Activated CD4-positive, CD25-positive, alpha-beta regulatory T cell (primary cell): Measurements from ENCODE around the gene ZDHHC14.
"Not testable (repeated sequence)": the region's sequence is repeated elsewhere in the genome, so short reads cannot be mapped to it uniquely, and the experiment has no call there.

Experiments
- DNase-seq, 4 experiments: peaks; one replicate each; lab custom pipeline; 2025; lab: John Stamatoyannopoulos, UW

Gene ZDHHC14

DNA sequence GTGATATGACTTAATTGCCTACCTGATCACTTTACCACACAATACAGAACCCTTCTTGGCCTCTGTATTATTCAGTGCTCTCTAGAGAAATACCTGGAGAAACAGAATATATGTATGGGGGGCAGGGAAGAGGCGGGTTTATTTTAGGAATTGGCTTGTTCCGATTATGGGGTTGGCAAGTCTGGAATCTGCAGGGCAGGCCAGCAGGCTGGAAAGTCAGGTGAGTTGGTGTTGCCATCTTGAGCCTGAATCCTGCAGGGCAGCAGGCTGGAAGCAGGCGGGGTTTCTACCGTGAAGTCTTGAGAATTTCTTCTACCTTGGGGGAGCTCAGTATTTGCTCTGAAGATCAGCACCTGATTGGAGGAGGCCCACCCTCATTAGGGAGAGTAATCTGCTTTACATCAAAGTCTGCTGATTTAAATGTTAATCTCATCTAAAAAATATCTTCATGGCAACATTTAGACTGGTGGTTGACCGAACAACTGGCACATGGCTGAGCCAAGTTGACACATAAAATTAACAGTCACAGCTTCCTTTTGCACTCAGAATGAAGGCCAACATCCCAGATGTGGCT, 193.9 kb downstream of the ZDHHC14 start:
- no peak for DNase-seq

DNA sequence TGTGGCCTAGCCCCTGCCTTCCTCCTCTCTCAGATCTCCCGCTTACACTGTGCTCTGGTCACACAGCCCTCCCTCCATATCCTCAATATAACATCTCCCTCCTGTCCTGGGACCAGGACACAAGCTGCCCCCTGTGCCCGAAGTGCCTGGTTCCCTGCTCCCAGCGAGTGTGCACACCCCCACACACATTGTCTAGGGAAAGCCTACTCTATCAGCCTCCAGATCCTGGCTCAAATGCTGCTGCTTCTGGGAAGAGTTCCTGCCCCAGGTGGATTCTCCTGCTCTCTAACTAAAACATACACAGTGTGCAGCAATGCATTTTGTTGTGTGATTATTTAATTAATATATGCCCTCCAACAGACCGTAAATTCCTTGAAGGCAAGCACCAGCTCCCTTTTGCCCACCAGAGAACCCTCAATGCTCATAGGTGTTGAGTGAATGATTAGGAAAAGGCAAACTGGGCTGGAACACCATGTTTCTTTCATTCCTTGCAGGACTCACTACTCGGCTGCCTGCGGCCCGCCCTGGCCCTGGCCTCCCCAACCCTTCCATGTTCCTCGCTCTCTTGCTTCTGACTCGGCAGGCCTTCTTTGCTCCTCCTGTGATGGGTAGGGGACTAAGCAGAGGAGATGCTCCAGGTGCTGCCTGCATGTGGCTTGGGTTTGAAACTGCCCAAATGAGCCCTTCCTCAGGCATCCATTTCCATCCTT, 194.6 kb downstream of the ZDHHC14 start:
- no peak for DNase-seq

GRCh38 chr6:157576991-157577390, 196.0 kb downstream of the ZDHHC14 start:
- DNase-seq, result not testable (repeated sequence)

- DNase-seq, result not testable (repeated sequence)
These were observed 197.5 kb downstream of the ZDHHC14 start for GRCh38 chr6:157578527-157578926.

DNA sequence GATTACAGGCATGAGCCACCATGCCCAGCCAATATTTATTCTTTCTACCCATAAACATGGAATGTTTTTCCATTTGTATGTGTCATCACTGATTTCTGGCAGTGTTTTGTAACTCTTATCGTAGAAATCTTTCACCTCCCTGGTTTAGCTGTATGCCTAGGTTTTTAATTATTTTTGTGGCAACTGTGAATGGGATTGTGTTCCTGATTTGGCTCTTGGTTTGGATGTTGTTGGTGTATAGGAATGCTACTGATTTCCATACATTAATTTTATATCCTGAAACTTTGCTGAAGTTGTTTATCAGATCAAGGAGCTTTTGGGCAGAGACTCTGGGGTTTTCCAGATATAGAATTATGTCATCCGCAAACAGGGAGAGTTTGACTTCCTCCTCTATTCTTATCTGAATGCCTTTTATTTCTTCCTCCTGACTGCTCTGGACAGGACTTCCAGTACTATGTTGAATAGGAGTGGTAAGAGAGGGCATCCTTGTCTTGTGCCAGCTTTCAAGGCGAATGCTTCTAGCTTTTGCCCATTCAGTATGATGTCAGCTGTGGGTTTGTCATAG, 198.6 kb downstream of the ZDHHC14 start:
- no peak for DNase-seq

DNA sequence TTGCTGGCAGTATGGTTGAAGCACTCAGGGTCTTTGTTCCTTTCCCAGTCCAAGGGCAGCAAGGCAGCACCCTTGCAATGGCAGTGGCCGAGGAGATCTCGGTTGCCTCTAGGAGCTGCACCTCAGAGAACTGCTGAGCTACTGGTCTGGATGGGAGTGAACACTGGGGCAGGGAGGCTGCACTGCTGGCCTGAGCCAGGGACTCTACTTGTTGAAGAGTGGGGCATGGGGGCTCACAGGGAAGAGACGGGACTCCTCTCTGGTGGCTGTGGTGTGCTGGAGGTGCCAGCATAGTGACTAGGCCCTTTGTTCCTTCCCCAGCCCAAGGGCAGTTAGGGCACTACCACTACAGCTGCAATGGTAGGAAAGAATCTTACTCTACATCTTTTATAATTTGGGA, 203.0 kb downstream of the ZDHHC14 start:
- DNase-seq, result no peak

- DNase-seq, result no peak
These were observed 204.5 kb downstream of the ZDHHC14 start for GRCh38 chr6:157585274-157586087.

- no peak for DNase-seq
These were observed 205.1 kb downstream of the ZDHHC14 start for GRCh38 chr6:157586088-157586414.

- DNase-seq, result no peak
These were observed 205.6 kb downstream of the ZDHHC14 start for GRCh38 chr6:157586476-157587126.

- DNase-seq, result no peak
These were observed 206.3 kb downstream of the ZDHHC14 start for GRCh38 chr6:157587127-157587926.

- not testable (repeated sequence) for DNase-seq
These were observed 209.7 kb downstream of the ZDHHC14 start for GRCh38 chr6:157590654-157591053.

DNA sequence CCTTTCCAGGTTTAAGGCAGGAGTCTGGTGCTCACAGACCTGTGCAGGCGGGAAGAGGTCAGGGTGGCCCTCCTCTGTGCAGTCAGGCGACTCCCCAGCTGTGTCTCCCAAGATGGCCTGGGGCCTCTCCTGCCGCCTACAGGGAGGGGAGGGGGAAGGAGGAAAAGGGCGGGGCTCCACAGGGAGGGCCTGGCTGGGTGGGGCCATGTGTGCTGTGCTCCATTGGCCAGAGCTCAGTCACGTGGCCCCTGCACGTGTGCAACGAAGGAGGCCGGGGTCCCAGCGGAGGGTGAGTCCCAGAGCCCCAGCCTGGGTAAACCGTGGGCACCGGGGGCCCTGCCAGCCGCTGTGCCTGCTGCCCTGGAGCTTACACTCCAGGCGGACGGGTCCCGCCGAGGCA, 211.6 kb downstream of the ZDHHC14 start:
- no peak for DNase-seq

DNA sequence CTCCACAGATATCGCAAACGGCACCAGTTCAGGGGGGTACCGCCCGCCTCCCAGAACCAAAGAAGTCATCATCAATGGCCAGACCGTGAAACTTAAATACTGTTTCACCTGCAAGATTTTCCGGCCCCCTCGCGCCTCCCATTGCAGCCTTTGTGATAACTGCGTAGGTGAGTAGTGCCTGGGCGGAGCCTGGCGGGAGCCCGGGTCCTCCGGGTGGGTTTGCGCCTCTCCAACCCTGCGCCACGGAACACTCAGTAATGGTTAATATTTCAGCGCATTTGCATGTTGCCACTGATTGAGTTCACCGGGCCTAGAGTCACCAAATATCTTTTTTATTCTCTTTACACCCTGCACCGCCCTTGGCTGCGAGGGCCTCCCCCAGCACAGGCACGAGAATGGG, 212.0 kb downstream of the ZDHHC14 start:
- no peak for DNase-seq

DNA sequence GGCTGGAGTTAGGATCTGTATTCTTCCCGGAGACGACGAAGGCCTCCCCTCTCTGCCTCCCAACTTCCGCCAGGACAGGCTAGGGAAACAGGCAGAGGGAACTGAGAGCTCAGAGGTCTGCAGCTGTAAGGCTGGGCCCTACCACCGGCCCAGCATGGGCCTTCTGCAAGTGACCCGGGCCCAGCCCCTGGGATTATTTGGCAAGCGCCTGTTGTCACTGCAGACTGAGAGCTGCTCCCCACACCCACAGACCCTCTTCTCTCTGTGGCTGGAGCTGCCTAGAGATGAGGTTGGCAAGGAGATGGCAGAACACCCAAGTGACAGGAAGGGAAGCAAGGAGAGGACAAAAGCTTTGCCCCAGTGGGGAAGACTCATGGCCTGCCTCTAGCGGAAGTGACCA, 212.6 kb downstream of the ZDHHC14 start:
- DNase-seq, result no peak

DNA sequence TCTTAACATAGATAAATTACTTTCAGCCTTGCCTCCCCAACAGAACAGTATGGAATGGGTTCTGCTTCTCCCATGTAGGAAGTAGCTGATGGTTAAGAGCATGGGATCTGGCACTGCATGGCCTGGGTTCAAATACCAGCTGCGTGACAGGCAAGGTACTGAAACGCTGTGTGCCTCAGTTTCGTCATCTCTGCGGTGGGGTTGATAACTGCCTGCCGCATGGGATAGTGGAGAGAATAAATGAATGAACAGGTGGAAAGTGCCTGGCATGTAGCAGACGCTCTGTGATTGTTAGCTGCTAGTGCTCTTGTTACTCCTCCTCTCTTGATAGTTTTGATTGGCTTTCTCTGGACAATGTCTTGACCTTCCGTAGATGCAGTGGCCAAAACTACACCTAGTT, 213.3 kb downstream of the ZDHHC14 start:
- DNase-seq, result no peak

DNA sequence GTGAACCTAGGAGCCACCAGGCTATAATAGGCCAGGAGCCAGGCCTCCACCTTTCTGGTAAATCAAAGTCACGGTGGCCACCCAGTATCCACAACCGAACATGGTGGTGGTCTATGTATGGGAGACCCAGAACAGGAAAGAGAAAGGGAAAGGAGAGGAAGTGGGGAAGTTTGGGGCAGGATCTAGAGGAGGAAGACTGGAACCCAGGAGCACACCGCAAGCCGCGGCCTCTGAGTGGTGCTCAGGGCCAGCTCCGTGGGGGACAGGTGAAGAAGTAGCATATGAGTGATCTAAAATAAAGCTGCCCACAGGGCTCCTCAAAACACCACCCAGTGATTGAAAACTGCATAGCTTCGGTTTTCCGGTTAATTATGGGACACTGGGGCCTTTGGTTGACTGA, 214.8 kb downstream of the ZDHHC14 start:
- no peak for DNase-seq

DNA sequence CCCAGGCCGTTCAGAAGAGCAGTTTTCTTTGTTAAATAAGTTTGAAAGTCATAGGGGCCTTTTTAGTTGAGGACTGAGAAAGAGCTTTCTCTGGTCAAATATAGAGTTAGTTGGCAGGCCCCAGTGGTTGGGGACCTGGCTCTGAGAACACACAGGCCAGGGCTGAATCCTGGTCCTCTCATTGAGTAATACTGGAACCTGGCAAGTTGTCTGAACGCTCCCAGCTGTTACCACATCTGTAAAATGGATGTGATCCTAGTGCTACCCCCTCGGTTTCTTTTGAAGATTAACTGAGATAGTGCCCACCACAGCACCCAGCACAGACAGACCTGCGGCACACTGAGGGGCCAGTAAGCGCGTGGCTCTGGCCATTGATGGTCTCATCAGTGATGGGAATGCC, 215.5 kb downstream of the ZDHHC14 start:
- DNase-seq, result no peak

- no peak for DNase-seq
These were observed 215.9 kb downstream of the ZDHHC14 start for GRCh38 chr6:157596886-157597285.

- no peak for DNase-seq
These were observed 216.7 kb downstream of the ZDHHC14 start for GRCh38 chr6:157597461-157598312.

- DNase-seq, result no peak
These were observed 218.2 kb downstream of the ZDHHC14 start for GRCh38 chr6:157599191-157599590.

- no peak for DNase-seq
These were observed 219.8 kb downstream of the ZDHHC14 start for GRCh38 chr6:157600807-157601206.
